KOPT-K1 (cell line): ENCODE measurements around the gene SORCS2.

Source experiments
- H3K27ac ChIP-seq: fragments of 200-600 bp; sonication (generic); 2 replicates; pipeline ENCODE4 v1.5.1; 2016; ENCODE audit warnings: antibody characterized with exemption, mild to moderate bottlenecking, low read depth, low read length; ENCODE audit not compliant: poor library complexity, severe bottlenecking
- H3K36me3 ChIP-seq: fragments of 200-600 bp; sonication (generic); 2 replicates; pipeline ENCODE4 v1.5.1; 2017; ENCODE audit warnings: antibody characterized with exemption, mild to moderate bottlenecking, low read length, moderate library complexity; ENCODE audit not compliant: insufficient read depth
- H3K9me3 ChIP-seq: fragments of 200-600 bp; sonication (generic); 2 replicates; pipeline ENCODE4 v1.5.1; 2017; ENCODE audit warnings: antibody characterized with exemption, low read length, mild to moderate bottlenecking; ENCODE audit not compliant: insufficient read depth, poor library complexity, severe bottlenecking

Gene SORCS2

GRCh38 chr4:7554905-7555304 lies 362.6 kb downstream of the SORCS2 start:
- Histone ChIP-seq H3K27ac (no peak overlapping the region), H3K9me3 (peaks cover 35% of the 10 kb centered on the region), H3K36me3 (no peaks in the 10 kb centered on the region)

- Histone ChIP-seq H3K9me3 (peaks cover 35% of the 10 kb centered on the region), H3K27ac (no peak overlapping the region), H3K36me3 (no peaks in the 10 kb centered on the region)
Measured at GRCh38 chr4:7556558-7556957, 364.2 kb downstream of the SORCS2 start.

- H3K9me3 ChIP-seq, result peaks cover 27% of the 10 kb centered on the region
- H3K36me3 ChIP-seq, result no peaks in the 10 kb centered on the region
- H3K27ac ChIP-seq, result no peak overlapping the region
Measured at GRCh38 chr4:7557456-7557855, 365.1 kb downstream of the SORCS2 start.

GRCh38 chr4:7558436-7558835 lies 366.1 kb downstream of the SORCS2 start:
- no peak overlapping the region for H3K27ac ChIP-seq
- H3K9me3 ChIP-seq, result peaks cover 17% of the 10 kb centered on the region
- H3K36me3 ChIP-seq, result no peaks in the 10 kb centered on the region

GRCh38 chr4:7559316-7559715 lies 367.0 kb downstream of the SORCS2 start:
- Histone ChIP-seq H3K27ac (no peak overlapping the region), H3K36me3 (no peaks in the 10 kb centered on the region), H3K9me3 (peaks cover 8% of the 10 kb centered on the region)

- Histone ChIP-seq H3K27ac (no peak overlapping the region), H3K36me3 (no peaks in the 10 kb centered on the region), H3K9me3 (peaks cover 3% of the 10 kb centered on the region)
Measured at GRCh38 chr4:7559741-7560395, 367.5 kb downstream of the SORCS2 start.

GRCh38 chr4:7561557-7561956 lies 369.2 kb downstream of the SORCS2 start:
- Histone ChIP-seq H3K27ac (no peak overlapping the region), H3K36me3 (no peaks in the 10 kb centered on the region), H3K9me3 (no peaks in the 10 kb centered on the region)

GRCh38 chr4:7564242-7564641 lies 371.9 kb downstream of the SORCS2 start:
- no peaks in the 10 kb centered on the region for H3K36me3 ChIP-seq
- no peaks in the 10 kb centered on the region for H3K9me3 ChIP-seq
- H3K27ac ChIP-seq, result no peak overlapping the region

GRCh38 chr4:7565483-7565882 lies 373.1 kb downstream of the SORCS2 start:
- H3K27ac ChIP-seq, result no peak overlapping the region
- no peaks in the 10 kb centered on the region for H3K36me3 ChIP-seq
- H3K9me3 ChIP-seq, result no peaks in the 10 kb centered on the region

GRCh38 chr4:7569810-7570783 lies 377.8 kb downstream of the SORCS2 start:
- no peaks in the 10 kb centered on the region for H3K36me3 ChIP-seq
- no peaks in the 10 kb centered on the region for H3K9me3 ChIP-seq
- H3K27ac ChIP-seq, result no peak overlapping the region

- H3K36me3 ChIP-seq, result no peaks in the 10 kb centered on the region
- no peak overlapping the region for H3K27ac ChIP-seq
- no peaks in the 10 kb centered on the region for H3K9me3 ChIP-seq
Measured at GRCh38 chr4:7571001-7571400, 378.7 kb downstream of the SORCS2 start.

GRCh38 chr4:7571701-7572100 lies 379.4 kb downstream of the SORCS2 start:
- H3K9me3 ChIP-seq, result peaks cover 6% of the 10 kb centered on the region
- no peak overlapping the region for H3K27ac ChIP-seq
- no peaks in the 10 kb centered on the region for H3K36me3 ChIP-seq

GRCh38 chr4:7572894-7573293 lies 380.6 kb downstream of the SORCS2 start:
- Histone ChIP-seq H3K9me3 (peaks cover 17% of the 10 kb centered on the region), H3K36me3 (no peaks in the 10 kb centered on the region), H3K27ac (no peak overlapping the region)

GRCh38 chr4:7573576-7574091 lies 381.3 kb downstream of the SORCS2 start:
- Histone ChIP-seq H3K9me3 (peaks cover 19% of the 10 kb centered on the region), H3K36me3 (no peaks in the 10 kb centered on the region), H3K27ac (no peak overlapping the region)

- peaks cover 19% of the 10 kb centered on the region for H3K9me3 ChIP-seq
- no peaks in the 10 kb centered on the region for H3K36me3 ChIP-seq
- no peak overlapping the region for H3K27ac ChIP-seq
Measured at GRCh38 chr4:7574287-7575014, 382.1 kb downstream of the SORCS2 start.
